Epithelial cell of esophagus (primary cell): Measurements from ENCODE around the gene CCDC87.
A peak's percentile ranks its signal among the peaks of the same experiment; 100 is the strongest.

Experiments used
- DNase-seq: peaks from one replicate; pipeline ENCODE4 v3.0.0; 2010; ENCODE audit warnings: low read depth
- H3K4me3 ChIP-seq: 2 replicates; pipeline ENCODE4 v1.5.1; 2011; ENCODE audit warnings: mild to moderate bottlenecking, low read length, control low read depth
- TF ChIP-seq, protein P1 (sequence below): IDR thresholded peaks from 2 replicates; pipeline ENCODE4 v1.5.1; 2011; ENCODE audit warnings: low read depth, mild to moderate bottlenecking, low read length, control low read depth, inconsistent platforms; ENCODE audit not compliant: insufficient read depth; ENCODE audit errors: missing control alignments

CCDC87 gene

DNA sequence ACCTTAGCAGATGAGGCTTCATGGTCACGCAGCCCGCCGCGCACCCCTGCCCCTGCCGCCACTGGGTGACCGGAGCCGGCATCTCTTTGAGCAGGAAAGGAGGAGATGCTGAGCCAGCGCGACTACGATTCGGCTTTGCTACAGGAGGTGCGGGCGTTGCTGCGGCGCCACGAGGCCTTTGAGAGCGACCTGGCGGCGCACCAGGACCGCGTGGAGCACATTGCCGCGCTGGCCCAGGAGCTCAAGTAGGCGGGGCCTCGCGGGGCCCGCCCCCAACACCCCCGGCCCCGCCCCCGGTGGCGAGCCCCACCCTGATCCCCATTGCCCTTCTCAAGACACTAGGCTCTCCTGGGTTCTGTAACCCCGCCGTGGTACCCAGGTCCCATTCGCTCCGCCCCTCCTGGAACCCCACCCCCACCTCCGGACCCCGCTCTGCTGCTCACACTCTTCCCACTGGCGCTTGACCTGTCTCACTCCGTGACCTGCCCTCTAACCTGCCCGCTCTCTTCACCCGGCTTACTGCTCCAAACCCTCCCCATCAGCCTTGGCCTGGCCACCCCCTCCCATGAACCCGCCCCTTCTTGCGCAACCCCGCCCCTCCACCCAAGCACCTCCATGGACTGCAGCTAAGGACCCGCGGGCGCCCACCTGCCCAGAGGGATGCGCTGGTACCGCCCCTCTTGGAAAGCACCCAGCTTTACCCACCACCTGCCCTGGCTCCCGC is 33.6 kb downstream of the CCDC87 start:
- DNase-seq: peak; percentile 29

DNA sequence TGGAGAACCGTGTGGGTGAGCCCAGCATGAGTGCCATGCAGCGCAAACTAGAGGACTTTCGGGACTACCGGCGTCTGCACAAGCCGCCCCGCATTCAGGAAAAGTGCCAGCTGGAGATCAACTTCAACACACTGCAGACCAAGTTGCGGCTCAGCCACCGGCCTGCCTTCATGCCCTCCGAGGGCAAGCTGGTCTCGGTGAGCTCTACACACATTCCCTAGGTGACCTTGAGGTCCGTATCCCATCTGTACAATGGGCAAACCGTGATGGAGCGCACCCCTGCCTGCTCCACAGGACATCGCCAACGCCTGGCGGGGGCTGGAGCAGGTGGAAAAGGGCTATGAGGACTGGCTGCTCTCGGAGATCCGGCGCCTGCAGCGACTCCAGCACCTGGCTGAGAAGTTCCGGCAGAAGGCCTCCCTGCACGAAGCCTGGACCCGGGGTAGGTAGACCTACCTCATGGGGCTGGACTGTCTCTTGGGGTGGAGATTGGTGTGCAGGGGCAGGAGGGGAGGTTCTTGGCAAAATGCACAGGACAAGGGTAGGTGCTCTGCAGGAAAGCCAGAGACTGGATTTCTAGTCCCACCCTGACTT is 35.0 kb downstream of the CCDC87 start:
- TF ChIP-seq, protein P1, sequence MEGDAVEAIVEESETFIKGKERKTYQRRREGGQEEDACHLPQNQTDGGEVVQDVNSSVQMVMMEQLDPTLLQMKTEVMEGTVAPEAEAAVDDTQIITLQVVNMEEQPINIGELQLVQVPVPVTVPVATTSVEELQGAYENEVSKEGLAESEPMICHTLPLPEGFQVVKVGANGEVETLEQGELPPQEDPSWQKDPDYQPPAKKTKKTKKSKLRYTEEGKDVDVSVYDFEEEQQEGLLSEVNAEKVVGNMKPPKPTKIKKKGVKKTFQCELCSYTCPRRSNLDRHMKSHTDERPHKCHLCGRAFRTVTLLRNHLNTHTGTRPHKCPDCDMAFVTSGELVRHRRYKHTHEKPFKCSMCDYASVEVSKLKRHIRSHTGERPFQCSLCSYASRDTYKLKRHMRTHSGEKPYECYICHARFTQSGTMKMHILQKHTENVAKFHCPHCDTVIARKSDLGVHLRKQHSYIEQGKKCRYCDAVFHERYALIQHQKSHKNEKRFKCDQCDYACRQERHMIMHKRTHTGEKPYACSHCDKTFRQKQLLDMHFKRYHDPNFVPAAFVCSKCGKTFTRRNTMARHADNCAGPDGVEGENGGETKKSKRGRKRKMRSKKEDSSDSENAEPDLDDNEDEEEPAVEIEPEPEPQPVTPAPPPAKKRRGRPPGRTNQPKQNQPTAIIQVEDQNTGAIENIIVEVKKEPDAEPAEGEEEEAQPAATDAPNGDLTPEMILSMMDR: no peak
- no peak overlapping the region for H3K4me3 ChIP-seq
- no peak for DNase-seq

More for the DNA sequence above, 33.6 kb downstream of the CCDC87 start:
- TF ChIP-seq, protein P1: no peak
- no peak overlapping the region for H3K4me3 ChIP-seq

DNA sequence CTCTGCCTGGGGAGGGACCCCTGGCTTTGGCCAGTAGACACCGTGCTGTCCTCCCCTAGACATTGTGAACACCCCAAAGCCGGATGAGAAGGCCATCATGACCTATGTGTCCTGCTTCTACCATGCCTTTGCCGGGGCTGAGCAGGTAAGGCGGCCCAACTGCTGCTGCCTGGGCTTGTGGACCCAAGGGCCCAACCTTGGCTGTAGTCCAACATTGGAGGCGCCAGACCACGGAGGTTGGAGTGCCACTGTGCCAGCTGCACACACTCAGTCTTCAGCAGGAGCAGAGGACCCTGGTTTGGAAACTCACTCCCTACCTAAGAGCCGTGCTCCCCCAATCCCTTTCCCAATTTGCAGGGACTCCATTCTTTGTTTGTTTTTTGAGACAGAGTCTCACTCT is 36.8 kb downstream of the CCDC87 start:
- no peak for DNase-seq
- TF ChIP-seq, protein P1: no peak
- H3K4me3 ChIP-seq: no peak overlapping the region

DNA sequence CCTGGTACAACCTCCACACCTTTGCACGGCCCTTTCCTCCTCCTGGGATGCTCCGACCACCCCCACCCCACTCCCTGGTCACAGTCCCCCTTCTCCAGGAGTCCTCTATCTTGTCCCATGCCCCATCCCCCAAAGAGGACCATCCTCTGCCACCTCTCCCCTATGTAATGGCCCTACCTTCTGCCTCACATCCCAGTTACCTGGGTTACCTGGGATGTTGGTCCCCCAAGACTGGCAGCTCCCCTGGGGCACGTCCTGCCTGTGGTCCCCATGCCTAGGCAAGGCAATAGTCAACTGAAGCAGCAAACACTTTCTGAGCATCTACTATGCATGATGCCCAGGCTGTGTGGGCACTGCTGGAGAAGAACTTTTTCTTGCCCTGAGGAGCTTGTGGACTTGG is 37.4 kb downstream of the CCDC87 start:
- DNase-seq: no peak
- TF ChIP-seq, protein P1: no peak
- H3K4me3 ChIP-seq: no peak overlapping the region

DNA sequence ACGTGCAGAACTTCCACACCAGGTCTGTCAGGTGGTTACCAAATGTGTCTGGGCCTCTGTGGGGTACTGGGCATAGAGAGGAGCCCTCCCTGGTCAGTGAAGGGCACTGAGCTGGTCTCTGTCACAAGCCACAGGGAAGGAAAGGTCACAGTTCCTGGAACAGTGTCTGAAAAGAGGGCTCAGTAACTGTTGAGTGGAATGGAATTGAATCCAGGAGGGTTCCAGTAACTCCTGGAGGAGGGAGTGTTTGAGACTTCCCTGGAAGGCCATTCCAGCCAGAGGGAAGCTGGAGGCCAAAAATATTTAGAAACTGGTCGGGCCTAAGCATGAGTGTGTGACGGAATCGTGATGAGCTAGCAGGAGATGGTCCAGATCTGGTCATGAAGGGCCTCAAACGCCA is 38.3 kb downstream of the CCDC87 start:
- TF ChIP-seq, protein P1: no peak
- DNase-seq: no peak
- no peak overlapping the region for H3K4me3 ChIP-seq

DNA sequence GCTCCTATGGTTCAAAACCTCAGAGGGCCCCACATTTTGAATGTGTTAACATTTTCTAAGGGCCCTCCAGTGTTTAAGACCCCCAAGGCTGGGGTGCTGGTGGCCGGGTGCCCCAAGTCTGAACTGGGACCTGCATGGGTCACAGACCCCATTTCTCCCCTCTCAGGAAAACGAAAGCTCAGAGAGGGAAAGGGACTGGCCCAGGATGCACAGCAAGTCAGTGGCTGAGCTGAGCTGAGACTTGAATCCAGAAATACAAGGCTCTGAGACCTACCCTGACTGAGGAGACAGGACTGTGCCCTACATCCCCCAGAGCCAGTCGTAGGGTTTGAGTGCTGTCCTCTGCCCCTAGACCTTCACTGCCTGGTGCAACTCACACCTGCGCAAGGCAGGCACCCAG is 42.0 kb downstream of the CCDC87 start:
- no peak overlapping the region for H3K4me3 ChIP-seq
- TF ChIP-seq, protein P1: no peak
- DNase-seq: no peak

DNA sequence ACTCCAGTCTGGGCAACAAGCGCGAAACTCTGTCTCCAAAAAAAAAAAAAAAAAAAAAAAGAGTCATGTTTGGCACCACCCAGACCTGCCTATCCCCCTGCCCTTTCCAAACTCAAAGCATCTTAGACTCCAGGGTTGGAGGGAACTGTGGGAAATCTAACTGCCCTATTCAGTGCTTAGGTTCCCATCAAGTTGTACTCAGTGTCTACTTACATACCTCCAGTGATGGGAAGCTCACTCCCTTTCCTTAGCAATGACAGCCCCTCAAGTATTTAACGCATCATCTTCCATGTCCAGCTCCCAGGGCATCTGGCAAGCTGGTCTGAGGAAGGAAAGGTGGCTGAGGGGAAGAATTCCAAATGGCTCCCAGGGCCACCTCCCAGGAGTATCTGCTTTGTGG is 43.2 kb downstream of the CCDC87 start:
- no peak overlapping the region for H3K4me3 ChIP-seq
- TF ChIP-seq, protein P1: no peak
- DNase-seq: no peak
